A204.1 (cell line): Measurements from ENCODE around the gene CCDC152.
"Not testable (repeated sequence)": the region's sequence is repeated elsewhere in the genome, so short reads cannot be mapped to it uniquely, and the experiment has no call there.

ENCODE experiments used
- FAIRE-seq: peaks from 2 replicates; lab custom pipeline; 2012; peaks lifted over from hg19 to GRCh38; lab: Jason Lieb, UNC

CCDC152 gene

DNA sequence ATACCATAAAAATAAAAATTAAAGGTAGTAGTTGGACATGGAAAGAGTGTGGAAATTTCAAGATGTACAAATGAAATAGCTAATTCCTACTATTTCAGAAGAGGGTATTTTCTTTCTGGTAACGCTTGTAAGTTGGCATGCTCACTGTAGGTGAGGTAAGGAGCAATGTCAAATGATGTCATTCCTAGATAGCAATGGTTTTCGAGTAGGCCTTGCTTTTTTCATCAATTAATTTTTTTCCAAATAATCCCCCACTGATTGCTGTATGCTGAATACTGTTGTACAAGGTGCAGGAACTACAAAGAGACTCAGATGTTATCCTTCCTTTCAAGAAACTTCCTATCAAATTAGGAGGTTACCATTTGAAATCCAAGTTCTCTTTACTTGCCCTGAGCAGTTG, 56.0 kb downstream of the CCDC152 start:
- no peak for FAIRE-seq

- FAIRE-seq: no peak
These were observed 56.9 kb downstream of the CCDC152 start for GRCh38 chr5:42813533-42813932.

- not testable (repeated sequence) for FAIRE-seq
These were observed 59.9 kb downstream of the CCDC152 start for GRCh38 chr5:42816546-42816945.

GRCh38 chr5:42819745-42820144, 63.1 kb downstream of the CCDC152 start:
- FAIRE-seq: no peak

DNA sequence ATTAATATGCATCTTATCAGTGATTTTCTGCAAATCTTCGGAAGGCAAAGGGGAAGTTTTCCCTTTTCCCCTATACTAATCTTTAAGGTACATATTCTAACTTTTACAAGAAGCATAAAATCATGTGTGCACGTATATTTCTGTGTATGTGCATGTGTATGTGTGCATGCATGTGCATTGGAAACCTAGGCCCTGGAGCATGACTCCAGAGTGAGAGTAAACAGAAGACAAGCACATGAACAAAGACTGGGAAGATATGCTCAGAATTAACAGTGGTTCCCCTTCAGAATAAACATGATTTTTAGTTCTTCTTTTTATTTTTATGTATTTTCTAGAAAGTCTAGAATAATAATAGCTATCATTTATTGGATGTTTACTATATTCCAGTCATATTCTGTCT, 65.9 kb downstream of the CCDC152 start:
- FAIRE-seq: no peak

- FAIRE-seq: no peak
These were observed 67.8 kb downstream of the CCDC152 start for GRCh38 chr5:42824347-42824976.

DNA sequence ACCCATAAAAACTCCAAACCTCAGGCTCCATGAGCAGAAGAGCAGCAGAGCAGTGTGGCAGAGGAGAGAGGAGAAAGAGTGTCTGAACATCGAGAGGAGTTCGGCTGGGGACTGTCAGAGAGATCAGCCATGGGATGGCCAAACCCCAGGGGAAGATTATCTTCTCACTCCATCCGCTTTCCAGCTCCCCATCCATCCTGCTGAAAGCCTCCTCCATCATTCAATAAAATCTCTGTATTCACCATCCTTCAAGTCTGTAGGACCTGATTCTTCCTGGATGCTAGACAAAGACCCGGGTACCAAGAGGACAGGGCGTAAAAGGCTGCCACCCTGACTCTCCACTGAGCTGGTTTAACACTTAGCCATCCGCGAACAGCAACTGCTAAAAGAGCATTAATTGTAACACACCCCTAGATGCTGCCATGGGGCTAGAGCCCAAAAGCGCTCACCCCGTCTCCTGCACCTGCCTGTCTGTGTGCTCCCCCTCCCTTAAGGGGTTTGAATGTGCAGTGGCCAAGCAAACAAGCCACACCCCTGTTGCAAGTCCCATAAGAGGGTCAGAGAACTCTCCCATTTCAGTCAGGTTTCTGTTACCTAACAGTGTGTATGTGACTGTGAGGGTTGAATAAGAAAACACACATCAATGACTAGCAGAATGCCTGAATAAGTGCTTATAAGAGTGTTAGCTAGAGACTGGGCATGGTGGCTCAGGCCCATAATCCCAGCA, 69.0 kb downstream of the CCDC152 start:
- FAIRE-seq: no peak

GRCh38 chr5:42826757-42827515, 70.3 kb downstream of the CCDC152 start:
- no peak for FAIRE-seq

DNA sequence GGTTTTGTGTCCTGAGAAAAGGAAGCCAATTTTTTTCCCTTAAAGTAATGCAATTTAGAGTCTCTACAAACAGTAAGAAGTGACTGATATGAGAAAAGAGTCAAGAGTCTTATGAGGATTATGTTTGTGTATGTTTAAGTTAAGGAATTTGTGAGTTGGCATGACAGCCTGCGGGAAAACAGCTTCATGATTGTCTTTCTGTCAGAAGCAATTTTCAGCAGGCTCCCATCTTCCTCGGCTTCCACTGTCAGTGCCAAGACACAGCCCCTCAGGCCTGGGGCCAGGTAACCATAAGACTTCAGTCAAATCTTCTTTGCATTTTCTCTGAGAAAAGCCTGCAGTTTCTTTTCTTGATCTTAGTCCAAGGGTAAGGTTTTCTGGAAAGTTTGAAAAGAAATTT, 72.1 kb downstream of the CCDC152 start:
- FAIRE-seq: no peak

- FAIRE-seq: no peak
These were observed 74.3 kb downstream of the CCDC152 start for GRCh38 chr5:42830924-42831323.

GRCh38 chr5:42832060-42832459, 75.4 kb downstream of the CCDC152 start:
- FAIRE-seq: no peak

DNA sequence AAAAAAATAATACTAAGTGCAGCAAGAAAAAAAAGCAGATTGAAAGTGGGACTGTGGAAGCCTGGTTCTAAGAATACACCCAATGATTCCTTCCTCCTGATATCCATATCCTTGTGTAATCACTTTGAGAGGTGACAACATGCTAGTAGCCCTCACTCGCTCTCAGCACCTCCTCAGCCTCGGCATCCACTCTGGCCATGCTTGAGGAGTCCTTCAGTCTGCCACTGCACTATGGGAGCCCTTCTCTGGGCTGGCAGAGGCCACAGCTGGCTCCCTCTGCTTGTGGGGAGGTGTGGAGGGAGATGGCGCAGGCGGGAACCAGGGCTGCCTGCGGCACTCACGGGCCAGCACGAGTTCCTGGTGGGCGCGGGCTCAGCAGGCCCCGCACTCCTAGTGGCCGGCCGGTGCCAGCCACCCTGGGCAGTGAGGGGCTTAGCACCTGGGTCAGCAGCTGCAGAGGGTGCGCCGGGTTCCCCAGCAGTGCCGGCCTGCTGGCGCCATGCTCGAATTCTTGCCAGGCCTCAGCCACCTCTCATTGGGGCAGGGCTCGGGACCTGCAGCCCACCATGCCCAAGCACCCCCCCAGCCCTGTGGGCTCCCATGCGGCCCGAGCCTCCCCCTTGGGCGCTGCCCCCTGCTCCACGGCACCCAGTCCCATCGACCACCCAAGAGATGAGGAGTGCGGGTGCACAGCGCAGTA, 79.6 kb downstream of the CCDC152 start:
- no peak for FAIRE-seq

- FAIRE-seq: no peak
These were observed 81.0 kb downstream of the CCDC152 start for GRCh38 chr5:42837601-42838000.

GRCh38 chr5:42839196-42839595, 82.6 kb downstream of the CCDC152 start:
- FAIRE-seq: no peak

GRCh38 chr5:42840269-42840668, 83.7 kb downstream of the CCDC152 start:
- no peak for FAIRE-seq

GRCh38 chr5:42840842-42841567, 84.4 kb downstream of the CCDC152 start:
- no peak for FAIRE-seq

- no peak for FAIRE-seq
These were observed 86.5 kb downstream of the CCDC152 start for GRCh38 chr5:42842921-42843641.

DNA sequence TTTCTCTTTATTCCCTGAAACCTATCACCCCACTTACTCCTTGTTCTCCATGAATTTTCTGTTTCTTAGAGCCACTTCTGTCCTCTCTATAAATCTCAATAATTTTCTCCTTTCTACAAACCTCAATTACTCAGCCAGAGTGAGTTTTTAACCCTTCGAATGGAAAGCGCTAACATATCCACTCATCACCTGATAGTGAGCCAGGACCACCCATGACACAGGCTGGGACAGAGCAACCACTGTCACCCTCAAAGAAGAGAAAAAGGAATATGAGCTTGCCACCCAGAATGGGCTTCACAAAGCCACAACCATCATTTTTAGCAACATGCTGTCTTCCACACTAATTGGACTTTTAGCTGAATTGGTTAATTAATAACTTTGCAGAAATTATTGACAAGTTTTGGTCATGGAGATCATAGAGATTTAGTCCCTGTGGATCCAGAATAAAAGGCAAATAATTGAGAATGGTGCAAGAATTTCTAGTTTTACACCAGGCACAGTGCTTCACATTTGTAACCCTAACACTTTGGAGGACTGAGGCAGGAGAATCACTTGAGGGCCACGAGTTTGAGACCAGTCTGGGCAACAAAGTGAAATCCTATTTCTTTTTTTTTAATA, 87.2 kb downstream of the CCDC152 start:
- no peak for FAIRE-seq

DNA sequence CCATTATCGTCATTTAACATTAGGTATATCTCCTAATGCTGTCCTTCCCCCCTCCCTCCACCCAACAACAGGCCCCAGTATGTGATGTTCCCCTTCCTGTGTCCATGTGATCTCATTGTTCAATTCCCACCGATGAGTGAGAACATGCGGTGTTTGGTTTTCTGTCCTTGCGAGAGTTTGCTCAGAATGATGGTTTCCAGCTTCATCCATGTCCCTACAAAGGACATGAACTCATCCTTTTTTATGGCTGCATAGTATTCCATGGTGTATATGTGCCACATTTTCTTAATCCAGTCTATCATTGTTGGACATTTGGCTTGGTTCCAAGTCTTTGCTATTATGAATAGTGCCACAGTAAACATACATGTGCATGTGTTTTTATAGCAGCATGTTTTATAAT, 87.8 kb downstream of the CCDC152 start:
- FAIRE-seq: not testable (repeated sequence)

DNA sequence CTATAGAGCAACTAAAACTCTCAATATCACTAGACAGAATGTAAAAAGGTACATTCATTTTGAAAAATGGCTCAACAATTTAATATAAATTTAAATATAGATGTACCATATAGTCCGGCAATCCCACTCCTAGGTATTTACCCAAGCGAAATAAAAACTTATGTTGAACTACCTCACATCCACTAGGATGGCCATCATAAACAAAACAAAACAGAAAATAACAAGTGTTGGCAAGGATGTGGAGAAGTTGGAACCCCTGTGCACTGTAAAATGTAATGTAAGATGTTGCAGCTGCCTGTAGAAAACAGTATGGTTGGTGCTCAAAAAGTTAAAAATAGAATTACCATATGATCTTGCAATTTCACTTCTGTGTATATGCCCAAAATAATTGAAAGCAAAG, 91.9 kb downstream of the CCDC152 start:
- no peak for FAIRE-seq

GRCh38 chr5:42851481-42851880, 94.9 kb downstream of the CCDC152 start:
- no peak for FAIRE-seq
